SH-SY5Y (cell line): ENCODE data around the gene HSD17B12.

Experiments used
- GATA2 ChIP-seq: IDR thresholded peaks from 2 replicates; pipeline ENCODE4 v1.6.1; 2011; ENCODE audit warnings: mild to moderate bottlenecking, low read depth, low read length
- GATA3 ChIP-seq: IDR thresholded peaks from 2 replicates; pipeline ENCODE4 v1.6.1; 2011; ENCODE audit warnings: low read depth, mild to moderate bottlenecking, low read length, moderate library complexity

DNA sequence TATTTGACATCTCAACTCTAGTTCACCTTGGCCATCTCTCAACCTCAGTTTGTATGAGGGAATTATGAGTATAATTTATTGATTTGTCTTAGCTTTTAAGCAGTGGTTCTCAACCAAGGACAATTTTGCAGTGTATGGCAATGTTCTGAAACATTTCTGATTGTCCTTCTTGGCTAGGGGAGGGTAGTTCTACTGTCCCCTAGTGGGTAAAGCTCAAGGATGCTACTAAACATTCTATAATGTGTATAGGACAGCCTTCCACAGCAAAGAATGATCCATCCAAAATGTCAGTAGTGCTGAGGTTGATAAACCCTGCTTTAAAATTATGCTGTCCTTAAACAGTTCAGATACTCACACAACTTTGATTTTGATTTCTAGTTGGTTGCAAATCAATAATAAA, 122.0 kb downstream of the HSD17B12 start:
- TF ChIP-seq GATA2 (no peak), GATA3 (no peak)
